ENCODE measurements around the gene TM9SF1. TPM values are rescaled to one million over a fixed set of nuclear protein-coding genes. Genes with fewer than 3 reads are reported as not detected.

The TM9SF1 gene
- total RNA-seq, 4 donors from 2014 or later: 46.8 to 61.3 (median 54.6) TPM

DNA sequence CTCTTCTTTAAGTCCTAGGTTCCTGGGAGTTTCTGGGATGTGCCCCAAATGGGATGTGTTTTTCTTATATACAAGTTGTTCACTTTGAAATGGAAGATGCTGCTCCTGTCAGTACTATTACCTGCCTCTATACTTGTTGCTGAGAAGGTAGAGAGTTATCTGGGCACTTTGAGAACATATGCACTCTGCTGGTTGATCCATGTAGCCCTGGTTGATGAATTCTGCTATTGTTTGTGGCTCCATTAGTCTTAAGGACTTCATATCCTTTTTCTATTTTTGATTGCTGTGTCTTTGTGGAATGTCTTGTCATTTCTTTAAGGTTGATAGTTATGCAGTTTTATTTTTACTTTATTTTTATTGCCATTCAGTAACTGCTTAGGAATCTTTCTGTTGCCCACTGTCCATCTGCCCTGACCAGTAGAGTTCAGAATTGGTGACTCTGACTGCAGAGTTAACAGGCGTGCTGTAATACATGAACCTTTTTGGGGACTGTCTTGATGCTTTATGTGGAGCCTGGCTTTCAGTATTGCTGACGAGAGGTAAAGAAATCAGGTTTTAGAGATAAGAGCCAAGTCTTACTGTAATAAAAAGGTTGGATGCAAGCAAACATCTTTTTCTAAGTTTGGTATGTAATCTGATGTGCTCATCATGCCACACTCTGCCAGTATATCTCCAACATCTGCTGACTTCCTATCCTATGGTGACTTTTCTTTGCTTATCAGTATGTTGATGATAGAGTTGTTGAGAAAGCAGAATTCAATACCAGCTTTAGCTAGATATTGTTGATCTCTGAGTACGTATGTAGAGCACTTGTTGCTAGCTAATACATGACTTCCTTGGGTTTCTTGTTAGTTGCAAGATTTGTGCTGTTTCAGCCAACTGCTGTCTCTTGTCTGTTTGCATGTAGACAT lies 39.1 kb upstream of the TM9SF1 start:
- DNase-seq (ENCODE audit: low spot score in 2 of 2): no peak
- H3K27me3 ChIP-seq: no peaks in the 10 kb centered on the region
- H3K4me1 ChIP-seq: peaks cover 0 to 58% (median 24%) of the 10 kb centered on the region in 4 donors
- peaks cover 0 to 42% (median 0%) of the 10 kb centered on the region in 3 donors for H3K36me3 ChIP-seq
- TF ChIP-seq POLR2A (IDR thresholded peaks at IDR 0.05) (no peak), EP300 (IDR thresholded peaks at IDR 0.05) (no peak)
- TF ChIP-seq, protein P1, sequence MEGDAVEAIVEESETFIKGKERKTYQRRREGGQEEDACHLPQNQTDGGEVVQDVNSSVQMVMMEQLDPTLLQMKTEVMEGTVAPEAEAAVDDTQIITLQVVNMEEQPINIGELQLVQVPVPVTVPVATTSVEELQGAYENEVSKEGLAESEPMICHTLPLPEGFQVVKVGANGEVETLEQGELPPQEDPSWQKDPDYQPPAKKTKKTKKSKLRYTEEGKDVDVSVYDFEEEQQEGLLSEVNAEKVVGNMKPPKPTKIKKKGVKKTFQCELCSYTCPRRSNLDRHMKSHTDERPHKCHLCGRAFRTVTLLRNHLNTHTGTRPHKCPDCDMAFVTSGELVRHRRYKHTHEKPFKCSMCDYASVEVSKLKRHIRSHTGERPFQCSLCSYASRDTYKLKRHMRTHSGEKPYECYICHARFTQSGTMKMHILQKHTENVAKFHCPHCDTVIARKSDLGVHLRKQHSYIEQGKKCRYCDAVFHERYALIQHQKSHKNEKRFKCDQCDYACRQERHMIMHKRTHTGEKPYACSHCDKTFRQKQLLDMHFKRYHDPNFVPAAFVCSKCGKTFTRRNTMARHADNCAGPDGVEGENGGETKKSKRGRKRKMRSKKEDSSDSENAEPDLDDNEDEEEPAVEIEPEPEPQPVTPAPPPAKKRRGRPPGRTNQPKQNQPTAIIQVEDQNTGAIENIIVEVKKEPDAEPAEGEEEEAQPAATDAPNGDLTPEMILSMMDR (IDR thresholded peaks at IDR 0.05): no peak
- H3K9me3 ChIP-seq: no peaks in the 10 kb centered on the region
- WGBS, 2 donors: 84 to 91% methylated on average over 3 of the region's 3 CpGs
- H3K27ac ChIP-seq: no peak overlapping the region
- H3K4me3 ChIP-seq: no peak overlapping the region

DNA sequence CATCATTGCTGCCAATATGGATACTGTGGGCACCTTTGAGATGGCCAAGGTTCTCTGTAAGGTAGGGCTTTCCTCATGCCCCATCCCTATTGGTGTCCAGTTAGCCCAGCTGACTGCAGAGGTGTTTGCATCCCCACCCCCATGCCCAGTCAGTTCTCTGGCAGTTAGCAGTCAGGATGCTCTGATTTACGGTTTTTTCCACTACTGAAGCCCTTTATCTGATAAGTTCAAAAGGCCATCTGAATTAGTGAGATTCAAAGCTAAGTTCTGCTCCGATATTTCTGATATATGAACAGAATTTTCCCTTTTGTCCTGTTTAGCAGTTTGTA lies 38.3 kb upstream of the TM9SF1 start:
- WGBS, 2 donors: 63 to 74% methylated on average over 2 of the region's 2 CpGs
- Histone ChIP-seq H3K27me3 (no peaks in the 10 kb centered on the region), H3K27ac (peak overlapping the region; percentile 80 to 94 (median 89)), H3K36me3 (peaks cover 0 to 33% (median 0%) of the 10 kb centered on the region in 3 donors), H3K4me3 (peak overlapping the region; percentile 51 to 98 (median 88)), H3K4me1 (peaks cover 0 to 50% (median 23%) of the 10 kb centered on the region in 4 donors), H3K9me3 (no peaks in the 10 kb centered on the region)
- TF ChIP-seq EP300 (IDR thresholded peaks at IDR 0.05): no peak
- TF ChIP-seq POLR2A (IDR thresholded peaks at IDR 0.05): no peak
- TF ChIP-seq, protein P1 (IDR thresholded peaks at IDR 0.05): no peak
- DNase-seq (ENCODE audit: low spot score in 2 of 2): no peak

DNA sequence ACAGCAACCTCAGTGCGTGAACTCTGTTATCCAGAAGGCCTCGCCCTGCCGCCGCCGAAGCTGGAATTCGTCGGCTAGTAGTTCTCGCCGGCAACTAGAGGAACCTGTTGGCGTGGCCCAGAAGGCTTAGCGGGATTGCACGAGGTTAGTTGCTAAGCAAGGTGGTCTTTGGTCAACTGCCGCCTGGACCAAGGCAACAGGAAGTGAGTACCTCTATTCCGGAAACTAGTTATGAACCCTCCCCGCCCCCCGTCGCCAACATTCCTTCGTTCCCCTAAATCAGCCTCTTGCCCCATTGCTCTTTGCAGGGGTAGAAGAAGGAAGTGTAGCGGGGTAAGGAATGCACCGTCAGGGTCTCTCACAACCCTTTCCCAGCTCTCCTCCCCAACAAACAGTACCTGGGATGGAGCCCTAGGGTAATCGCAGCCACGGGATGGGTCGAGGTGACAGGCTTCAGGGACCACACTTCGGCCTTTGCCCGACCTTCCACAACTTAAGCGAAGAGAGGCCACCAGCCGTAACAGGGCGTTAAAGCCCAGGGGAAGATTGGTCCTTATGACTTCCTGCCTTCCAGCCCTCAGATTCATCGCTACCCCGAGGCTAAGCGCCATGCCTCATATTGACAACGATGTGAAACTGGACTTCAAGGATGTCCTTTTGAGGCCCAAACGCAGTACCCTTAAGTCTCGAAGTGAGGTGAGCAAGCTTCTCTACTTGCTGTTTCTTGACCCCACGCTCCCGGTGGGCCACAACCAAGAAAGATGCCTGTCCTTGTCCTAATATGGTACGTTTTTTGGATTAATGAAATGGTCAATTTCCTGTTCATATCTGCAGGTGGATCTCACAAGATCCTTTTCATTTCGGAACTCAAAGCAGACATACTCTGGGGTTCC lies 37.6 kb upstream of the TM9SF1 start, which contains the start of gene GMPR2:
Gene GMPR2, plus strand, starts transcription at position 285 of the 893 bp plus-strand sequence. Its CDS starts 325 bp downstream, at position 610.
- H3K27me3 ChIP-seq: no peaks in the 10 kb centered on the region
- no peaks in the 10 kb centered on the region for H3K9me3 ChIP-seq
- WGBS, 2 donors: 3 to 7% methylated on average over 26 to 34 of the region's 38 CpGs
- peak within 1 kb of the TSS; percentile 80 to 94 (median 89) for H3K27ac ChIP-seq
- TF ChIP-seq EP300 (IDR thresholded peaks at IDR 0.05) (peak in 1 of 2 donors; percentile 4), POLR2A (IDR thresholded peaks at IDR 0.05) (no peak)
- H3K36me3 ChIP-seq: peaks cover 0 to 33% (median 0%) of the 10 kb centered on the region in 3 donors
- H3K4me1 ChIP-seq: peaks cover 0 to 44% (median 23%) of the 10 kb centered on the region in 4 donors
- peak within 1 kb of the TSS; percentile 51 to 98 (median 88) for H3K4me3 ChIP-seq
- DNase-seq (ENCODE audit: low spot score in 2 of 2): no peak

DNA sequence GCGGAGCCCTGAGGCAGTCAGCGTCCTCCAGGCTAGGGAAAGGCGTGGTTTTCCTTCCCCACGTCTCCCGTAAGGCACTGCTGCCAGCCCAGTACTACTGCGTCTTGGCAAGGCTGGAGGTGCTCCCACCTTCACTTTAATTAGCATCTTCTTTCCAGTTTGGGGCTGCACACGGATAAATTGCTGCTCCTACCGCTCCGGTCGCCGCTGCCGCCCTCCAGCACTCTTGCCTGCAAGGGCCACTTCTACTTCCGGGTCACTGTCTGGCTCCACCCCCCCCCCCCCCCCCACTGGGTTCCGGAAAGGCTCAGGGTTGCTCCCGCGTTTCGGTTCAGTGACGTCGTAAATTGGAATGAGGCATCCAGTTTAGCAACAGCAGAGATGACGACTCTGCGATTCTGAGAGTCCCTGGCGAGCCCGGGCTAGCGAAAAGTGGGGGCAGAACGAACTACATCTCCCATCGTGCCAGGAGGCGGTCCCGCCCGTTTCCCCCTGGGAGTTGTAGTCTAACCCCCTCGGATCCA lies 36.9 kb upstream of the TM9SF1 start, which contains the start of gene NEDD8:
Gene NEDD8, minus strand, starts transcription at position 247 of the 524 bp plus-strand sequence. Its CDS starts 100 bp downstream, at position 147.
- Histone ChIP-seq H3K27me3 (no peaks in the 10 kb centered on the region), H3K4me3 (peak within 1 kb of the TSS; percentile 51 to 98 (median 88)), H3K4me1 (peaks cover 0 to 44% (median 23%) of the 10 kb centered on the region in 4 donors), H3K36me3 (peaks cover 0 to 33% (median 0%) of the 10 kb centered on the region in 3 donors), H3K27ac (peak within 1 kb of the TSS; percentile 80 to 94 (median 89)), H3K9me3 (no peaks in the 10 kb centered on the region)
- peak; percentile 12 to 47 for TF ChIP-seq POLR2A (IDR thresholded peaks at IDR 0.05)
- TF ChIP-seq, protein P1 (IDR thresholded peaks at IDR 0.05): no peak
- peak; percentile 40 to 83 for TF ChIP-seq EP300 (IDR thresholded peaks at IDR 0.05)
- 1 to 2% methylated on average over 24 to 29 of the region's 30 CpGs for WGBS, 2 donors
- peak; percentile 89 to 91 for DNase-seq (ENCODE audit: low spot score in 2 of 2)

Data from tibial nerve (tissue), 4 donors.